Upper lobe of left lung (tissue), 6 donors: ENCODE data around the gene GPR179. TPM values are rescaled to one million over a fixed set of nuclear protein-coding genes. Genes with fewer than 3 reads are reported as not detected.
A peak's percentile ranks its signal among the peaks of the same experiment; 100 is the strongest.

Experiments
- ATAC-seq, 2 donors: fragments of 200-7000 bp; cut with Tn5 transposase; one replicate each; pipeline ENCODE4 v1.9.1; 2022; ENCODE audit warnings: mild to moderate bottlenecking in 2 of 2, moderate library complexity in 2 of 2; ENCODE audit not compliant: low FRiP score in 2 of 2
- DNase-seq, 2 donors: peaks; one replicate each; pipeline ENCODE4 v3.0.0-alpha.2; 2019 to 2020
- H3K27ac ChIP-seq, 4 donors: fragments of 200-600 bp; sonication (generic); one replicate each; pipeline ENCODE4 v1.5.1; 2016 to 2019
- H3K27me3 ChIP-seq, 4 donors: fragments of 200-600 bp; sonication (generic); one replicate each; pipeline ENCODE4 v1.5.1; 2017 to 2019
- H3K36me3 ChIP-seq, 4 donors: fragments of 200-600 bp; sonication (generic); one replicate each; pipeline ENCODE4 v1.5.1; 2016 to 2019
- H3K4me1 ChIP-seq, 4 donors: fragments of 200-600 bp; sonication (generic); one replicate each; pipeline ENCODE4 v1.5.1; 2018 to 2019
- H3K4me3 ChIP-seq, 4 donors: fragments of 200-600 bp; sonication (generic); one replicate each; pipeline ENCODE4 v1.5.1; 2017 to 2019; ENCODE audit warnings: mild to moderate bottlenecking in 2 of 4, moderate library complexity in 1 of 4
- H3K9me3 ChIP-seq, 4 donors: fragments of 200-600 bp; sonication (generic); one replicate each; pipeline ENCODE4 v1.5.1; 2018 to 2019
- CTCF ChIP-seq, 6 experiments: fragments of 450-650 bp in 4 of 6; fragments of 200-600 bp in 2 of 6; sonication (generic) in 2 of 6; IDR thresholded peaks; one replicate each; pipeline ENCODE4 v1.5.1; 2016 to 2019; ENCODE audit warnings: antibody characterized with exemption in 6 of 6
- EP300 ChIP-seq, 4 donors: sonication (generic); formaldehyde crosslinking; IDR thresholded peaks; one replicate each; pipeline ENCODE4 v1.5.1; 2017; ENCODE audit warnings: antibody characterized with exemption in 4 of 4, control low read depth in 2 of 4
- POLR2A ChIP-seq, 4 donors: fragments of 450-650 bp; IDR thresholded peaks; one replicate each; pipeline ENCODE4 v1.5.1; 2016 to 2017; ENCODE audit warnings: antibody characterized with exemption in 4 of 4, mild to moderate bottlenecking in 2 of 4
- POLR2AphosphoS5 ChIP-seq, 2 donors: sonication (generic); formaldehyde crosslinking; IDR thresholded peaks; one replicate each; pipeline ENCODE4 v1.5.1; 2017; ENCODE audit warnings: antibody characterized with exemption in 2 of 2
- WGBS, 2 donors: methylation state at CpG; one replicate each; pipeline ENCODE4 v1.1.5; 2017 to 2018; 5-methylcytosine and 5-hydroxymethylcytosine counted together
- total RNA-seq, 6 donors: library from RNA; depleted of rRNA in 4 of 6; stranded (reverse); fragments of >200 nt in 4 of 6; gene quantifications; one replicate each; pipeline versions ENCODE4 v1.1.0 to v1.2.1, GENCODE V29; 2016 to 2021
- donor health status: DM: no; HTN: no; CAD: no; lungs with moderate emphysema.
- donor health status: DM: no; HTN: yes; CAD: no; lungs with severe emphysema.

Gene GPR179
- total RNA-seq, 6 donors from 2014 or later, result under 0.01 to 0.30 (median 0.09) TPM; not detected in 1

GRCh38 chr17:38324772-38325171 is 19.0 kb downstream of the GPR179 start:
- H3K4me3 ChIP-seq, result no peak overlapping the region
- no peaks in the 10 kb centered on the region for H3K9me3 ChIP-seq
- no peaks in the 10 kb centered on the region for H3K27me3 ChIP-seq
- 89 to 96% methylated on average over 2 of the region's 2 CpGs for WGBS, 2 donors
- peaks cover 0 to 27% (median 11%) of the 10 kb centered on the region in 4 donors for H3K36me3 ChIP-seq
- peaks cover 0 to 36% (median 19%) of the 10 kb centered on the region in 4 donors for H3K4me1 ChIP-seq
- ATAC-seq (no peak), DNase-seq (no peak)
- no peak for TF ChIP-seq POLR2AphosphoS5 (IDR thresholded peaks at IDR 0.05)
- no peak for TF ChIP-seq EP300 (IDR thresholded peaks at IDR 0.05)
- TF ChIP-seq CTCF (IDR thresholded peaks at IDR 0.05), result no peak
- no peak for TF ChIP-seq POLR2A (IDR thresholded peaks at IDR 0.05)
- no peak overlapping the region for H3K27ac ChIP-seq

DNA sequence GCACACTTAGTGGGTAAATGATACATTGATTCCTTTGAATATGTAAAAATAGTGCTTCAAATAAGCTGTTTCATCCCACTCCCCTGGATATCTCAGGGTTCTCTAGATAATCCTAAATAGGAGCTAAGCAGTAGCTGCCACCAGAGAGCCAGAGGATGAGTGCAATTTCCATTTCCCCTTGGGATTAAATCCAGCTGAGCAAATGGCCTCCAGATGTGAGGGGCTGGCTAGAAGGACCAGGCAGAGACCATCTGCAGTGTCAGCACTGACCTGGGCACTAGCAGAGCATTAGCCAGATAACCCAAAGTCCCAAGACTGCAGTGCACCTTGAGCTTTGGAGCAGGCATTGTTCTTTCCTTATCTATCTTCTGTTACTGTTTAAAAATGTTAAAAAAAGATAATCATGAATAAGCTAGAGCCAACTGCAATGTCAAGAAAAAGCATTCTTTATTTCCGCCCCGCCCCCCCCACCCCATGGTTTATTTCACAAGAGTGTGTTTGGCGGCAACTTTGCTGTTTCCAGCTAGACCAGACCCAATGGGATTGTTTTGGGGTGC is 19.5 kb downstream of the GPR179 start:
- H3K4me3 ChIP-seq, result no peak overlapping the region
- ATAC-seq, result no peak
- no peak for DNase-seq
- WGBS, 2 donors, result 74 to 88% methylated on average over 3 of the region's 3 CpGs
- TF ChIP-seq EP300 (IDR thresholded peaks at IDR 0.05) (no peak), POLR2AphosphoS5 (IDR thresholded peaks at IDR 0.05) (no peak), CTCF (IDR thresholded peaks at IDR 0.05) (no peak), POLR2A (IDR thresholded peaks at IDR 0.05) (no peak)
- peaks cover 0 to 31% (median 13%) of the 10 kb centered on the region in 4 donors for H3K36me3 ChIP-seq
- H3K9me3 ChIP-seq, result no peaks in the 10 kb centered on the region
- H3K27me3 ChIP-seq, result no peaks in the 10 kb centered on the region
- H3K27ac ChIP-seq, result no peak overlapping the region
- H3K4me1 ChIP-seq, result peaks cover 0 to 36% (median 21%) of the 10 kb centered on the region in 4 donors

- 89 to 100% methylated on average over 1 of the region's 1 CpG for WGBS, 2 donors
- Histone ChIP-seq H3K9me3 (no peaks in the 10 kb centered on the region), H3K4me3 (no peak overlapping the region), H3K36me3 (peaks cover 0 to 31% (median 14%) of the 10 kb centered on the region in 4 donors), H3K27me3 (no peaks in the 10 kb centered on the region), H3K27ac (no peak overlapping the region), H3K4me1 (peaks cover 0 to 36% (median 21%) of the 10 kb centered on the region in 4 donors)
- TF ChIP-seq POLR2A (IDR thresholded peaks at IDR 0.05) (no peak), CTCF (IDR thresholded peaks at IDR 0.05) (no peak), POLR2AphosphoS5 (IDR thresholded peaks at IDR 0.05) (no peak), EP300 (IDR thresholded peaks at IDR 0.05) (no peak)
- no peak for ATAC-seq
- no peak for DNase-seq
Observed at GRCh38 chr17:38322897-38323296, 20.9 kb downstream of the GPR179 start.

DNA sequence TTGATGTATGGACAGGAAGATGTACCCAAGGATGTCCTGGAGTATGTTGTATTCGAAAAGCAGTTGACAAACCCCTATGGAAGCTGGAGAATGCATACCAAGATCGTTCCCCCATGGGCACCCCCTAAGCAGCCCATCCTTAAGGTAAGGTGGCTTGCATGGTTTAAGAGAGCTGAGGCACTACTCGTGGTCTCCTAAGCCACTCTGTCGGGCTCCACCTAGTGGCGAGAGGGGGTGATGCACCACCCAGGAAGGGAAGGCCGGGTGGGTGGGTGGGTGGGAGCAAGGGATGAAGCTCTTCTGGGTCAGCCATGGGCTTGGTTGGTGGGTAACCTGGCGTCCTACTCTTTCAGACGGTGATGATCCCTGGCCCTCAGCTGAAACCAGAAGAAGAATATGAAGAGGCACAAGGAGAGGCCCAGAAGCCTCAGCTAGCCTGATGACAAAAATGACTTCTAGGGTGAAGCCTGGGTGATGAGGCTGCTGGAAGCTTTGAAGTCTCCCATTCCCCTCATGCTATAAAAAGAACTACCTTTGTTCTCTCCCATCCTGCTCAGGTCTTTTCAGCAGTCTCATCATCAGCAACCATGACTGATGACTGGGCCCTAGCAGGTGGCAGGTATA is 21.5 kb downstream of the GPR179 start:
- TF ChIP-seq POLR2AphosphoS5 (IDR thresholded peaks at IDR 0.05) (no peak), CTCF (IDR thresholded peaks at IDR 0.05) (peak in 5 of 6 experiments; percentile 18 to 95 (median 43)), EP300 (IDR thresholded peaks at IDR 0.05) (no peak)
- no peaks in the 10 kb centered on the region for H3K27me3 ChIP-seq
- H3K4me3 ChIP-seq, result no peak overlapping the region
- no peak overlapping the region for H3K27ac ChIP-seq
- WGBS, 2 donors, result 29 to 39% methylated on average over 6 to 8 of the region's 8 CpGs
- peaks cover 0 to 35% (median 17%) of the 10 kb centered on the region in 4 donors for H3K4me1 ChIP-seq
- DNase-seq (peak in 1 of 2 donors; percentile 70), ATAC-seq (peak; percentile 73 to 81)
- H3K36me3 ChIP-seq, result peaks cover 0 to 31% (median 14%) of the 10 kb centered on the region in 4 donors
- H3K9me3 ChIP-seq, result no peaks in the 10 kb centered on the region
